HG03103 (cell line): ENCODE measurements around the gene CLDN15.
"Not testable (repeated sequence)": the region's sequence is repeated elsewhere in the genome, so short reads cannot be mapped to it uniquely, and the experiment has no call there.

Experiments
- ATAC-seq: cut with Tn5 transposase; IDR thresholded peaks from one replicate; pipeline ENCODE4 v1.9.1; 2021; ENCODE audit warnings: low read depth; ENCODE audit not compliant: unreplicated experiment

Gene CLDN15

DNA sequence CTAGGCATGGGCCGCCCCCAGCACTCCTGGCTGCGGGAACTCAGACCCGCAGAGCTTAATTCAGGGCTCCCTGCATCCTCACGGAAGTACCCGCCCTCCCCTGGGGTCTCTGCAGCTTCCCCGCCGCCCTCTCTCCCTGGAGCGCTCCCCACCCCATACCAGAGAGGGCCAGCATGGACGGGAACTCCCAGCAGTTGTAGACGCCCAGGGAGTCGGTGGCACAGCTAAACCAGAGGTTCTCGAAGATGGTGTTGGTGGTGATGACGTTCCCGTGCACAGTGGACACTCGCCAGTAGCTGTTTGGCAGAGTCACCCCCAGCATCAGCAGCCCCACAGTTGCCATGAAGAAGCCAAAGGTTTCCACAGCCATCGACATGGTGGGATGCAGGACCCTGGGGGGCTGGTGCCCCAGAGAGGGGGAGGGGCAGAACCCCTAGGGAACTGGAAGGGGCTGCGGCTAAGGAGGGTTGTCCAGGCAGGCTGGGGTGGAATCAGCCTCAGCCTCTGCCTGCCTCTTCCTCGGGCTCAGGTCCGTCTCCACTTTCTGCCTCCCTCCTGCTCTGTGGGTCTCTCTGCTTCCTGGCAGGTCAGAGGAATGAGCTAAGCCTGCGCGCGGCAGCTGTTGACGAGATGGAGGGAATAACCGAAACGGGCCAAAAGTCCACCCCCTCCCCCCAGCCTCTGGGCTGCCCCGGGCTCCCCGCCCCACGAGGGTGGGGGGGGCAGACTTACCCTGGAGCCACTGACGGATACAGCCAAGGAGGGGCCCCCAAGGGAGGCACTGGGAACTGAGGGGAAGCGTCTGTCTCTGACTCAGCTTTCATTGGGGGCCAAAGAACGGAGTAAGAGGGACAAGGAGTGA lies at the start of gene CLDN15:
TSS of gene CLDN15 (minus strand) at position 597 of the 862 bp plus-strand sequence. CDS start at position 376, 221 bp downstream.
- no peak for ATAC-seq

DNA sequence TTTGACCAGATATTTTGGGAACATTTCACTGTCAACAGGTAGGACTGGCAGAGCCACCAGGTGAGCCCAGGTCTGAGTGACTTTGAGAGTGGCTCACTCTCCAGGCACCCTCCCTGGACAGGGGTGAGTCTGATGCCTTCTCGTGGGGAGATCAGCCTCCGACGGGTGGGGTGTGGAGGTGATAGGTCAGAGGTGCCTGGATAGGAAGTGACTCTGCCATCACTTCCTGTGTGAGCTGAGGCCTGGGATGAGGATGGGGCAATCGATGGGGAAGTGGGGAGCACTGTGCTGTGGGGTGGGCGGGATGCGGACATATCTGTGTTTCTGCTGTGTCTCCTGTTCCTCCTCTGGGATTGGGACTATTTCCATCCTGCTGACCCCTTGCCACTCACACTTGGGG lies 49.4 kb upstream of the CLDN15 start:
- no peak for ATAC-seq

GRCh38 chr7:101285880-101286279 lies 48.3 kb upstream of the CLDN15 start:
- not testable (repeated sequence) for ATAC-seq

GRCh38 chr7:101285171-101285570 lies 47.6 kb upstream of the CLDN15 start:
- no peak for ATAC-seq

DNA sequence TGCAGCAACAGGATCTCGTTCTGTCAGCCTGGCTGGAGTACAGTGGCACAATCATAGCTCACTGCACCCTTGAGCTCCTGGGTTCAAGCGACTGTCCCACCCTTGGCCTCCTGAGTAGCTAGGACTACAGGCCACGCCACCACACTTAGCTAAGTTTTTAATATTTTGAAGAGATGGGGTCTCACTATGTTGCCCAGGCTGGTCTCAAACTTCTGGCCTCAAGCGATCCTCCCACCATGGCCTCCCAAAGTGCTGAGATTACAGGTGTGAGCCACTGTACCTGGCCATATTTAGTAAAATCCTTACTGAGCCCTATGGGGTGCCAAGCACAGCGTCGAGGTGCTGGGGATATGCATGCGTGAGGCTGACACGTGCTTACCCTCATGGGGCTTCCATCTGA lies 43.3 kb upstream of the CLDN15 start:
- not testable (repeated sequence) for ATAC-seq

- no peak for ATAC-seq
Observed at GRCh38 chr7:101278461-101279292, 41.1 kb upstream of the CLDN15 start.

- no peak for ATAC-seq
Observed at GRCh38 chr7:101277155-101277554, 39.6 kb upstream of the CLDN15 start.

GRCh38 chr7:101273206-101273605 lies 35.6 kb upstream of the CLDN15 start:
- ATAC-seq, result no peak

DNA sequence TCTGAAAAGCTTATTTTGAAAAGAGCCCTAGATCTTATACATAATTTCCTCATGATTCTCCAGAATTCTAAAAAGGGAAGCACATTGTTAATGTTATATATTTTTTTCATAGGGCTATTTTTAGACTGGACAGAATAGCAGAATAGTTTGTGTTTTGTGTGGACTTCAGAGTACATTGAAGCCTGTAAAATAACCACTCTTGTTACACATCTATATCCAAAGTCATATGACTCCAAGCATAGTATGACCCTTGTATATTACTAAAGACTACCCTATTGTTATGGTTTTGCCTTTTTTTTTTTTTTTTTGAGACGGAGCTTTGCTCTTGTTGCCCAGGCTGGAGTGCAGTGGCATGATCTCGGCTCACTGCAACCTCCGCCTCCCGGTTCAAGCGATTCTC lies 33.4 kb upstream of the CLDN15 start:
- ATAC-seq, result no peak

GRCh38 chr7:101269664-101270063 lies 32.1 kb upstream of the CLDN15 start:
- no peak for ATAC-seq

DNA sequence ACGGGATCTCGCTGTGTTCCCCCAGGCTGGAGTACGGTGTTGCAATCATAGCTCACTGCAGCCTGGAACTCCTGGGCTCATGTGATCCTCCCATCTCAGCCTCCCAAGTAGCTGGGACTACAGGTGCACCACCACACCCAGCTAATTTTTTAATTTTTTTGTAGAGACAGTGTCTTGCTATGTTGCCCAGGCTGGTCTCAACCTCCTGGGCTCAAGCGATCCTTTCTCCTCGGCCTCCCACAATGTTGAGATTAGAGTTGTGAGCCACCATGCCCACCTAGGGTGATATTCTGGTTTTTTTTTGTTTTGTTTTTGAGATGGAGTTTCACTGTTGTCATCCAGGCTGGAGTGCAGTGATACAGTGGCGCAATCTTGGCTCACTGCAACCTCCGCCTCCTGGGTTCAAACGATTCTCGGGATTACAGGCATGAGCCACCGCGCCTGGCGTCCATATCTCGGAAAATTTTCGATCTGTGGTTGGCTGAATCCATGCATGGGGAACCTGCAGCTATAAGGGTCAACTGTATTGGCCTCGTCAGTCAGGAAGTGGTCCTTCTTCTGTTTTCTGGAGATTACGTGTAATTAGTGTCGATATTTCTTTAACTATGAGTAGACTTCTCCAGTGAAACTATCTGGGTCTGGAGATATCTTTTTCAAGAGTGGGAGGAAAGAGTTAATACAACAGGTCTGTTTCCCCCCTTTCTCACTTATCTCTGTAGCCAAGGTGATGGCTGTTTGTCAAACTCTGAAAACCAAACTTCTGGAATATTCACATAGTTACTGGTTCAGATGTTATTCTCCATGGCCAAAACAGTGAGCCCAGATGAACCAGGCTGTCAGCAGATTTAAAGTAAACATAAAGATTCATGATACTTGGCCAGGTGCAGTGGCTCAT lies 28.3 kb upstream of the CLDN15 start:
- no peak for ATAC-seq

DNA sequence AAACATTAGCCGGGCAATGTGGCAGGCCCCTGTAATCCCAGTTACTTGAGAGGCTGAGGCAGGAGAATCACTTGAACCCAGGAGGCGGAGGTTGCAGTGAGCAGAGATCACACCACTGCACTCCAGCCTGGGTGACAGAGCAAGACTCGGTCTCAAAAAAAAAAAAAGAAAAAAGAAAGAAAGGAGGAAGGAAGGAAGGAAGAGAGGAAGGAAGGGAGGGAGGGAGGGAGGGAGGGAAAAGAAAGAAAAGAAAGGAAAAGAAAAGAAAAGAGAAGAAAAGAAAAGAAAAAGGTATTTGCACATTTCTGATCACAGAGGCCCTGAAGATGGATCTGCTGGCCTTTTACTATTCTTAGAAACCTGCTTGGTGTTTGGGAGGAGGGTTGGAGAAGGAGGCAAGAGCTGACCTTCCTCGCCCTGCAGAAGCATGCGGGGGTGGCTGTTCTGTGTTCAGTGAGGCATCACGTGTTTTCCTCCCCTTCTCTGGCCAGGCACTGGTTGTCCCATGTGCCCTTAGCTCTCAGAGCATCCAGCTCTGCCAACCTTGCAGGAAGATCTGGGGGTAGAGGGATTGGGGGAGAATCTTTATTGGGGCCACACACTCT lies 26.6 kb upstream of the CLDN15 start:
- not testable (repeated sequence) for ATAC-seq

GRCh38 chr7:101258243-101258731 lies 20.7 kb upstream of the CLDN15 start:
- no peak for ATAC-seq

- no peak for ATAC-seq
Observed at GRCh38 chr7:101255796-101256195, 18.2 kb upstream of the CLDN15 start.

- not testable (repeated sequence) for ATAC-seq
Observed at GRCh38 chr7:101253199-101253598, 15.6 kb upstream of the CLDN15 start.

DNA sequence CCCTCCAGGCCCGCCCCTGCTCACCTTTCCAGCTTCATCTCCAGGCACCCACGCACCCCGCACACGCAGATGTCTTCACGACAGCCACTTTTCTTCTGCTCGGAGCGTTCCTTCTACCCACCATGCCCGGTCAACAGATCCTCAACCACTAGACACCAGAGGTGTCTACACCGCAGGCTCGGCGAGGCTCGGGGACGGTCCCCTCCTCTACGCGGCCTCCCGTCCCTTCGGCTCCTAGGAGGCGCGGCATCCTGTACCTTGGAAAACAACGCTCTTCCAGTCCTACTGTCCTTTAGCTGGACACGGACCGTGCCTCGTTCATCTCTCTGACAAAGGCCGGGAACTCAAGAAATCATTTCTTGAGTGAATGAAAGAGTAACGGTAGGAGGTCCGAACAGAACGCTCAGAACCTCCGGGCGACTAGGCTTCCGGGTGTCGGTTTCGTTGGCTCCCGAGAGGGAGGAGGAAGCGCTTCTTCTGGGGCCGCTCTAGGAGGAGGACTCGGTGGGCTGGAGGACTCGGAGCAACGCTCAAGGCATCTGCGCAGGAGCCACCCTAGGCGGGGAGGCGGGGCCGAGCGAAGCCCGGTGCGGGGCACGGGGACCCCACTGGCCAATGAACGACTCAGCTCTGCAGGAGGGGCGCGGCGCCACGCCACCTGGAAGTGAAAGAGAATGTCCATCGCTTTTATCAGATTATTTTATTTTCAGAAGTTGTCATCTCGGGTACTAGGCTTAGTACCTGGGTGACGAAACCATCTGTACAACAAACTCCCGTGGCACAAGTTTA lies 14.5 kb upstream of the CLDN15 start:
- ATAC-seq, result peak; percentile 97

DNA sequence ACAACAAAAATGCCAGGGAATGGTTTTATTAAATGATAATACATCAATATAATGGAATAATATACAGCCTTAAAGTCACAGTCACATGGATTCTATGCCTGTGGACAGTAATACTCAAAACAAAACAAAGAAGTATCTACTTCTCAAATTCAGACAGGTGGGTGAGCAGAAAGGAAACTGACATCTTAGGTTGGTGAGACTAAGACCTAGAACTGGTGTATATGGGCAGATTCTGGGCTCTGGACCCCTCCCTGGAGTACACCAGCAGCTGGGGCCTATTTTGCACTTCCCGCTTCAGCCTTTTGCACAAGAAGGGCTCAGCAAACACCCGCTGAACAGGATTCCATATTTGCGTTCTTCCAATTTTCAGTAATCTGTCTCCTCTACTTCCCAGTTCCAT lies 12.7 kb upstream of the CLDN15 start:
- ATAC-seq, result no peak

GRCh38 chr7:101248276-101248675 lies 10.7 kb upstream of the CLDN15 start:
- no peak for ATAC-seq

DNA sequence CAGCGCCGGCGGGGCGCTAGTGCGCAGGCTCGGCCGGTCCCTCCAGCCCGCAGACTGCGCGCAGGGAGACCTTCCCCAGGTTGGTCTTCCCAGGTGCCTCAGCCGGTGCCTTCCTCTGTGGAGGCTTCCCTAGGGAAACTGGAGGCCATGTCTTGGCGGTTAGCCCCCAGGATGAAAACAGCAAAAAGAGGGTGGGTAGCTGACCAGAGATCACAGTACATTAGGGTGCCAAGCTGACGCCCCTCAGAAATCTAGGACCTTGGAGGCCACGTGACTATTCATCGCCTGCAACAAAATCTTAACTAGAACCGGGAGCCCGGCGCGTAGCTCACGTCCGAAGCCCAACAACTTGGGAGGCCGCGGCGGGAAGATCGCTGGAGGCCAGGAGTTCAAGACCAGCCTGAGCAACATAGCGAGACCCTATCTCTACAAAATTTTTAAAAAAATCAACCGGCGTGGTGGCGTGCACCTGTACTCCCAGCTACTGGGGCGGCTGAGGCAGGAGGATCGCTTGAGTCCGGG lies 7.6 kb upstream of the CLDN15 start:
- no peak for ATAC-seq
